ENCODE data around the gene BBS9. TPM values are rescaled to one million over a fixed set of nuclear protein-coding genes. Genes with fewer than 3 reads are reported as not detected.
A peak's percentile ranks its signal among the peaks of the same experiment; 100 is the strongest.

BBS9 gene
- total and polyA plus RNA-seq, 9 of the 15 experiments (the other 6 are each of a cell fraction or from before 2014, with no cell fraction given): 0.77 to 3.3 (median 2.4) TPM

DNA sequence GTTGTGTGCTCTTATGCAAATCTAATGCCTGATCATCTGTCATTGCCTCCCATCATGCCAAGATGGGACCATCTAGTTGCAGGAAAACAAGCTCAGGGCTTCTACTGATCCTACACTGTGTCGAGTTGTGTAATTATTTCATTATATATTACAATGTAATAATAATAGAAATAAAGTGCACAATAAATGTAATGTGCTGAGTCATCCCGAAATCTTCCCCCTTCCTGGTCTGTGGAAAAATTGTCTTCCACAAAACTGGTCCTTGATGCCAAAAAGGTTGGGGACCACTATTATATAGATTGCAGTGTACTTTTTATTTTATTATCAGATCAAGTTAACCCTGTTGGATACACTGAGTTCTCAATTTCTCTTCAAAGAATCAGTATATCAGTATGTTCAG, 50.2 kb downstream of the BBS9 start (continued):
- no peak for TF ChIP-seq ZNF311 (CRISPR knock-in tag; IDR thresholded peaks at IDR 0.05)
- TF ChIP-seq MCM3 (IDR thresholded peaks at IDR 0.05): no peak
- TF ChIP-seq RAD21 (CRISPR knock-in tag; conservative IDR thresholded peaks at IDR 0.05 in 1 of 2, IDR thresholded peaks at IDR 0.05 in 1 of 2): no peak
- peak; percentile 57; the same call in 1 of the 2 replicates for TF ChIP-seq MAFK (IDR thresholded peaks at IDR 0.05; ENCODE audit: low read length)
- TF ChIP-seq MAFG (tag; conservative IDR thresholded peaks at IDR 0.05): peak; percentile 78
- TF ChIP-seq NFE2L1 (tag; IDR thresholded peaks at IDR 0.05; ENCODE audit: borderline replicate concordance, low read depth): peak; percentile 25; the same call in 1 of the 2 replicates
- no peak for TF ChIP-seq CC2D1A (IDR thresholded peaks at IDR 0.05)
- no peak for TF ChIP-seq PRPF4 (IDR thresholded peaks at IDR 0.05; ENCODE audit: insufficient read depth, low read depth, low read length, poor library complexity, severe bottlenecking)
- no peak for TF ChIP-seq ATF1 (CRISPR knock-in tag; IDR thresholded peaks at IDR 0.05)
- TF ChIP-seq ATF1 (tag; IDR thresholded peaks at IDR 0.05): no peak
- TF ChIP-seq WHSC1 (IDR thresholded peaks at IDR 0.05; ENCODE audit: low read length): no peak
- peak; percentile 71 for TF ChIP-seq ZNF316 (IDR thresholded peaks at IDR 0.05)
- no peak for TF ChIP-seq SRSF3 (IDR thresholded peaks at IDR 0.05; ENCODE audit: insufficient read depth, low read length)
- TF ChIP-seq, protein P1, sequence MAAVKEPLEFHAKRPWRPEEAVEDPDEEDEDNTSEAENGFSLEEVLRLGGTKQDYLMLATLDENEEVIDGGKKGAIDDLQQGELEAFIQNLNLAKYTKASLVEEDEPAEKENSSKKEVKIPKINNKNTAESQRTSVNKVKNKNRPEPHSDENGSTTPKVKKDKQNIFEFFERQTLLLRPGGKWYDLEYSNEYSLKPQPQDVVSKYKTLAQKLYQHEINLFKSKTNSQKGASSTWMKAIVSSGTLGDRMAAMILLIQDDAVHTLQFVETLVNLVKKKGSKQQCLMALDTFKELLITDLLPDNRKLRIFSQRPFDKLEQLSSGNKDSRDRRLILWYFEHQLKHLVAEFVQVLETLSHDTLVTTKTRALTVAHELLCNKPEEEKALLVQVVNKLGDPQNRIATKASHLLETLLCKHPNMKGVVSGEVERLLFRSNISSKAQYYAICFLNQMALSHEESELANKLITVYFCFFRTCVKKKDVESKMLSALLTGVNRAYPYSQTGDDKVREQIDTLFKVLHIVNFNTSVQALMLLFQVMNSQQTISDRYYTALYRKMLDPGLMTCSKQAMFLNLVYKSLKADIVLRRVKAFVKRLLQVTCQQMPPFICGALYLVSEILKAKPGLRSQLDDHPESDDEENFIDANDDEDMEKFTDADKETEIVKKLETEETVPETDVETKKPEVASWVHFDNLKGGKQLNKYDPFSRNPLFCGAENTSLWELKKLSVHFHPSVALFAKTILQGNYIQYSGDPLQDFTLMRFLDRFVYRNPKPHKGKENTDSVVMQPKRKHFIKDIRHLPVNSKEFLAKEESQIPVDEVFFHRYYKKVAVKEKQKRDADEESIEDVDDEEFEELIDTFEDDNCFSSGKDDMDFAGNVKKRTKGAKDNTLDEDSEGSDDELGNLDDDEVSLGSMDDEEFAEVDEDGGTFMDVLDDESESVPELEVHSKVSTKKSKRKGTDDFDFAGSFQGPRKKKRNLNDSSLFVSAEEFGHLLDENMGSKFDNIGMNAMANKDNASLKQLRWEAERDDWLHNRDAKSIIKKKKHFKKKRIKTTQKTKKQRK (IDR thresholded peaks at IDR 0.05; ENCODE audit: borderline replicate concordance, low read depth, low read length): no peak
- no peak for TF ChIP-seq YBX1 (IDR thresholded peaks at IDR 0.05)
- TF ChIP-seq C11orf30 (IDR thresholded peaks at IDR 0.05; ENCODE audit: low read depth): peak; percentile 57; the same call in 1 of the 2 replicates
- TF ChIP-seq MAFF (IDR thresholded peaks at IDR 0.05; ENCODE audit: low read length): peak; percentile 63
- TF ChIP-seq, protein P2, sequence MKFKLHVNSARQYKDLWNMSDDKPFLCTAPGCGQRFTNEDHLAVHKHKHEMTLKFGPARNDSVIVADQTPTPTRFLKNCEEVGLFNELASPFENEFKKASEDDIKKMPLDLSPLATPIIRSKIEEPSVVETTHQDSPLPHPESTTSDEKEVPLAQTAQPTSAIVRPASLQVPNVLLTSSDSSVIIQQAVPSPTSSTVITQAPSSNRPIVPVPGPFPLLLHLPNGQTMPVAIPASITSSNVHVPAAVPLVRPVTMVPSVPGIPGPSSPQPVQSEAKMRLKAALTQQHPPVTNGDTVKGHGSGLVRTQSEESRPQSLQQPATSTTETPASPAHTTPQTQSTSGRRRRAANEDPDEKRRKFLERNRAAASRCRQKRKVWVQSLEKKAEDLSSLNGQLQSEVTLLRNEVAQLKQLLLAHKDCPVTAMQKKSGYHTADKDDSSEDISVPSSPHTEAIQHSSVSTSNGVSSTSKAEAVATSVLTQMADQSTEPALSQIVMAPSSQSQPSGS (CRISPR knock-in tag; IDR thresholded peaks at IDR 0.05): no peak
- no peak for TF ChIP-seq KHSRP (IDR thresholded peaks at IDR 0.05)
- TF ChIP-seq, protein P3, sequence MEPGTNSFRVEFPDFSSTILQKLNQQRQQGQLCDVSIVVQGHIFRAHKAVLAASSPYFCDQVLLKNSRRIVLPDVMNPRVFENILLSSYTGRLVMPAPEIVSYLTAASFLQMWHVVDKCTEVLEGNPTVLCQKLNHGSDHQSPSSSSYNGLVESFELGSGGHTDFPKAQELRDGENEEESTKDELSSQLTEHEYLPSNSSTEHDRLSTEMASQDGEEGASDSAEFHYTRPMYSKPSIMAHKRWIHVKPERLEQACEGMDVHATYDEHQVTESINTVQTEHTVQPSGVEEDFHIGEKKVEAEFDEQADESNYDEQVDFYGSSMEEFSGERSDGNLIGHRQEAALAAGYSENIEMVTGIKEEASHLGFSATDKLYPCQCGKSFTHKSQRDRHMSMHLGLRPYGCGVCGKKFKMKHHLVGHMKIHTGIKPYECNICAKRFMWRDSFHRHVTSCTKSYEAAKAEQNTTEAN (CRISPR knock-in tag; IDR thresholded peaks at IDR 0.05): no peak
- no peak for TF ChIP-seq MED1 (CRISPR knock-in tag; IDR thresholded peaks at IDR 0.05; ENCODE audit: borderline replicate concordance)
- no peak for TF ChIP-seq TAL1 (IDR thresholded peaks at IDR 0.05)
- TF ChIP-seq POLR2B (IDR thresholded peaks at IDR 0.05; ENCODE audit: low read depth, partially characterized antibody): no peak
- TF ChIP-seq NCOA4 (IDR thresholded peaks at IDR 0.05; ENCODE audit: partially characterized antibody): no peak
- TF ChIP-seq HIVEP1 (CRISPR knock-in tag; IDR thresholded peaks at IDR 0.05): no peak
- no peak for TF ChIP-seq ELF1 (tag; IDR thresholded peaks at IDR 0.05)
- TF ChIP-seq EP300 (IDR thresholded peaks at IDR 0.05; ENCODE audit: low read length): no peak
- TF ChIP-seq RUNX1 (IDR thresholded peaks at IDR 0.05; ENCODE audit: low read depth): no peak
- TF ChIP-seq ZNF12 (CRISPR knock-in tag; IDR thresholded peaks at IDR 0.05): no peak

All from K562 (cell line).